ENCODE results near the gene FABP1. TPM values are rescaled to one million over a fixed set of nuclear protein-coding genes. Genes with fewer than 3 reads are reported as not detected.

FABP1 gene
- total RNA-seq, 1 donor from 2014 or later, result 351 TPM

DNA sequence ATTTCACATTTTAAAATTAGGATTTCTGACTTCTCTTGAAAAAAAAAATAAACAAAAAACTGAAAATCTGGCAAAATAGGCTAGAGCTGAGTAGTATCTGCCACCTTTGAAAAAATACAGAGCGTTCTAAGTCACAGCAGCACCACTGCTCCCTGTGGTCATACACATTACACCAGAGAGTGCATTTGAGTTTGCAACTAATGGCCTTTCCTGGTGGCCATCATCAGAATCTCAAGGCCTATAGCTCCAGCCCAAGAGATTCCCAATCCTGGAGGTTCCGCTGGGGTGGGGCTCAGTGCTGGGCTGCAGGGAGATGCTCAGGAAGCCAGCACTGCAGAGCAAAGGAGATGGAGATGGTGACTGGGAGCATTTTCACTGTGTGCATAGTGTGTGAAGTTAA, 42.8 kb downstream of the FABP1 start:
- no peak for ATAC-seq
- no peak for DNase-seq (ENCODE audit: low spot score)

DNA sequence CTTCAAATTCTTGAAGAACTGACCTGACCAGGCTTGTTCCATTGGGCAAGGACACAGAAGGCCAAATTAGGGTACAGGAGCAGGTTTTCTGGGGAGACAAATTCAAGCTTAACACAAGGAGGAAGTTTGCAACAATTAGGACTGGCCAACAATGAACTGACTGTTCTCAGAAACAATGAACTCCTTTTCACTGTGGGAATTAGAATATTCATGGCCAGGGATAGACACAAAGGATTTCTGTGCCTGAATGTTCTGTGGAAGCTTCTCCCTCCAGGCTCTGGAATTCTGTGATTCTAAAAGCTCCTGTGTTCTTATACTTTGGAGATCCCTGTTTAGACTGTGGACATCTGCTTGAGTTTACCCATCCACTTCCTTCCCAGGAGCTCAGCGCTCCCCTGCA, 45.1 kb downstream of the FABP1 start:
- DNase-seq (ENCODE audit: low spot score), result no peak
- no peak for ATAC-seq

DNA sequence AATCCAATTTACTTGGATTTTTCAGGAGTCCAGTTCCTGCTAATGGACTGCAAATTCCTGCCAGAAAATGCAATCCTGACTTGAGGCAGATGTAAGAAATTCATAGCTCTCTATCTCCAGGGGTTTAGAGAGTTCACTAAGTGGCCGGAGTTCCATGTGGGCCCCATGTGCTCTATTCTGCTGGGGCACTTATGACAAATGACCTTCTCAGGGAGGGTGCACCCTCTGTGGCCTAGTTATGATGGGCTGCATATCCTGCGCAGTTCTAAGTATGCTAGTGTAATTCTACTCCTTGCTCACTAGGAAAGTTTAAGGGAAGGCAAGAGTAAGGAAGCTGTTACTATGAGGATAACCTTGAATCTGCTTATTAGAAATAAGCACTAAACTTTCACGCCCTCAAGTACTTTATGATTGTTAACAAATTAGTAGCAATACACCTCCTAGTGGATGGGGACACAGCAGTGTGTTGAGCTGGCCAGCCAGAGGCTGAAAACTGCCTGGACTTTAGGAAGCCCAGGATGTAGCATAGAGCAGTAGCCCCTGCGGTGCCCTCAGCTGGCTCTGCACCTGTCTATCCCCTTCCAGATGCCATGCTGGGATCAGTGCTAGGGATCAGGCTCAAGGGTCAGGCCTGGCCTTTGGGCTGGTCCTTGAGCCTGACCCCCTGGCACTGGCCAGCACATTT, 45.8 kb downstream of the FABP1 start:
- no peak for ATAC-seq
- no peak for DNase-seq (ENCODE audit: low spot score)

DNA sequence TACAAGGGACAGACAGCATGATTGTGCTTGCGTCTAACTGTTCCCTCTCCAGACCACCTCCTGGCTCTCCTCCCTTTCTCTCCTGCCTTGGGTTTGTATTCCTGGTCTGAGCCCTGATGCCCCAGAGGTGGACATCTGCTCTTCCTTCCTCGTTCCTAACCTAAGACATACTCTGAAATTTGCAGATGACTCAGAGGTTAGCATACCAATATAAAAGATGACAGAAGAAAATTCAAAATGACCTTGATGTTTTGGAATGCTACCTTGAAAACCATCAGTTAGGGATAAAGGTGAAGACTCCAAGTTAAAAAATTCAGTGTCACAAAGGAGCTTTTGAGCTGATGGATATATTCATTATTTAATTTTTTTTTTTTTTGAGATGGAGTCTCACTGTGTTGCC, 47.3 kb downstream of the FABP1 start:
- no peak for DNase-seq (ENCODE audit: low spot score)
- no peak for ATAC-seq

DNA sequence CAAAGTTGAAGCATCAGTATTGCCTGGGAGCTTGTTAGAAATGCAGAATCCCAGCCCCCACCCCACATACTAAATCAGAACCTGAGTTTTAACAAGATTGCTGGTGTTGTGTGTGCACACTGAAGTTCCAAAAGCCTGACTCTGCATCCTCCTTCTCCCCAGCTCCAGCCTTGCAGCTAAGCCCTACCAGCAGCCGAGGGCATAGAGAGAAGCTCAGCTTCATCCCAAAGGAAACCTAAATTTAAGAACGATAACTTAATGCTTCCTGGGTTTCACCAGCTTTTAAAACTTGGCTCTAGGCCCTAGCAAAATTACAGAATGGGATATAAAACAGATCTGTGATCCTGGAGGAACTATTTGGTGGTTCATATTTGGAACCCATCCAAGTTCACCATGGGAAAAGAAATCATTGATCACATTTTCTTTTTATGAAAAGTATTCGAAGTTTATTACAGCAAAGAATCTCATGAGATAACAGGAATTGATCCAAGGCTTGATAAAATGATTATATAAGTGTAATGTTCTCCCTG, 49.2 kb downstream of the FABP1 start:
- DNase-seq (ENCODE audit: low spot score) (no peak), ATAC-seq (no peak)

DNA sequence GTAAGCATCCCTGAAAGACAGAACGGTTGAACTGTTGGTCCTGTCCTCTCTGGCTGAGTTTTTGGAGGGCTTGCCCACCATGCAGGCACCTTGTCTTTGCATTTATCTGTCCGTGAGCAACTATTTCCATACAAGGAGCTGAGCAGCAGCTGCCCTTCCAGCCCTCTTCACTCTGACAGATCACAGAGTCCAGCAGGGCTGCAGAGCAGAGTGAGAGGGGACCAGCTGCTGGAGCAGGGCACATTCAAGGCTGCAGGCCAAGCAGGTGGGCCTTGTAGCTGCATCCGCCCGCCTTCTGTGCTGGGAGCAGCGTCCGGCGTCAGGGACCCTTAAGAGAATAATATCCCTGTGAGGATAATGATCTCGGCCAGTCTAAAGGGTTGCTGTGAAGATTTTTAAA, 50.8 kb downstream of the FABP1 start:
- ATAC-seq (no peak), DNase-seq (ENCODE audit: low spot score) (no peak)

DNA sequence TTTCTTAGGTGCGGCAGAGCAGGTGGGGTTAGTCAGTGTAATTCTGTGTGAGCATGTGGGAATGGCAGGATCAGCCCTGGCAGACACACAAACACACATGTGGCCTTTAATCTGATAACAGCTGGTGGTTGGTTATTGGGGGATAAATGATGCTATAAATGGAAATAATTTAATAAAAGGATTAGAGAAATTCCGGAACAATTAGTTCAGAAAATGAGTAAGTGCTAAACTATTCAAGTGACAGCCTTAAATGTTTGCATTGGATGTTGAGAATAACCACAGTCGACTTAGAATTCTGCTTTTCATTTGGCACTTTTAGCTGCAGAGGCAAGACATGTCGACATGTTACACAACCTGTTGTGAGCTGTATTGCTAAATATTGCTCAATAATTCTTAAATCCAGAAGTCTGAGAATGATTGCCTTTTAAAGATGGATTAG, 53.0 kb downstream of the FABP1 start:
- peak; percentile 62 for ATAC-seq

DNA sequence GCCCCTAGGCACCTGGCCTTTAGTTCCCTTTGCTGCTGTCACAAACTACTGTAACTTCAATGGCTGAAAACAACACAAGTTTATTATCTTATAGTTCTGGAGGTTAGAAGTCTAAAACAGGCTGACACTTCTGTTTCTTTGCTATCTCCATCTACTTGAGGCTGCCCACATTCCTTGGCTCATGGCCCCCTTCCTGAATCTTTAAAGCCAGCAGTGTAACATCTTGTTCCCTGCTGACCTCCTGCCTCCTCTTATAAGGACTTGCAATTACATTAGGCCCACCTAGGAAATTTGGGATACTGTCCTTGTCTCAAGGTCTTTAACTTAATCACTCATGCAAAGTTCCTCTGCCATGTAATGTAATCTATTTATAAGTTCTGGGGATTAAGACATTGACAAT, 53.7 kb downstream of the FABP1 start:
- no peak for DNase-seq (ENCODE audit: low spot score)
- no peak for ATAC-seq

More for the DNA sequence above, 53.0 kb downstream of the FABP1 start:
- no peak for DNase-seq (ENCODE audit: low spot score)

Other genes with a start within 250 kb of the FABP1 start
- gene RNU2-63P, start 111.5 kb downstream of the FABP1 start, total RNA-seq, result 1.7 TPM
- gene KRCC1, start 72.3 kb downstream of the FABP1 start, total RNA-seq, result 10.0 TPM
- gene SMYD1, start 60.2 kb downstream of the FABP1 start, total RNA-seq, result not detected
- gene THNSL2, start 42.3 kb upstream of the FABP1 start, total RNA-seq, result 58.6 TPM

All from left lobe of liver (tissue), 2 donors.